ENCODE results near the gene SLC6A1.

DNA sequence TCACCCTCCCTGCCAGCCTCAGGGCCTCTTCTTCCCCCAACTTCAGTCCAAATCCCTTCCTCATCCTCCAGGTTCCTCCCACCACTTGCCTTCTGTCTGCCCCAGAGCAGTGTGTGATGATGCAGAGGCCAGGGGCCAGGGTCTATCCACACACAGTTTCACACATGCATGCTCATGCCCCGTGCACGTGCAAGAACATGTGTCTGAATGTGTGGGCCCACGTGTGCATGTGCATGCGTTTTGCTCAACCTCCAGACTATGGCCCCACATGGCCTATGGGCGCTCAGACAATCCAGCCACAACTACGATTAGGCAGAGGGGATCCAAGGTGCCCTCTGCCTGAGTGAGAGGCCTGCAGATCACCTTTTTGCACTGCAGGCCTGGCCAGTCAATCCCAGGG, 32.3 kb upstream of the SLC6A1 start:
- TF ChIP-seq, protein P1, sequence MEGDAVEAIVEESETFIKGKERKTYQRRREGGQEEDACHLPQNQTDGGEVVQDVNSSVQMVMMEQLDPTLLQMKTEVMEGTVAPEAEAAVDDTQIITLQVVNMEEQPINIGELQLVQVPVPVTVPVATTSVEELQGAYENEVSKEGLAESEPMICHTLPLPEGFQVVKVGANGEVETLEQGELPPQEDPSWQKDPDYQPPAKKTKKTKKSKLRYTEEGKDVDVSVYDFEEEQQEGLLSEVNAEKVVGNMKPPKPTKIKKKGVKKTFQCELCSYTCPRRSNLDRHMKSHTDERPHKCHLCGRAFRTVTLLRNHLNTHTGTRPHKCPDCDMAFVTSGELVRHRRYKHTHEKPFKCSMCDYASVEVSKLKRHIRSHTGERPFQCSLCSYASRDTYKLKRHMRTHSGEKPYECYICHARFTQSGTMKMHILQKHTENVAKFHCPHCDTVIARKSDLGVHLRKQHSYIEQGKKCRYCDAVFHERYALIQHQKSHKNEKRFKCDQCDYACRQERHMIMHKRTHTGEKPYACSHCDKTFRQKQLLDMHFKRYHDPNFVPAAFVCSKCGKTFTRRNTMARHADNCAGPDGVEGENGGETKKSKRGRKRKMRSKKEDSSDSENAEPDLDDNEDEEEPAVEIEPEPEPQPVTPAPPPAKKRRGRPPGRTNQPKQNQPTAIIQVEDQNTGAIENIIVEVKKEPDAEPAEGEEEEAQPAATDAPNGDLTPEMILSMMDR (IDR thresholded peaks at IDR 0.05; ENCODE audit: insufficient read depth, low read length, poor library complexity, severe bottlenecking), result no peak
- TF ChIP-seq EZH2phosphoT487 (conservative IDR thresholded peaks at IDR 0.05; ENCODE audit: low read length), result no peak

Data from SU-DHL-6 (cell line).